A673 (cell line): ENCODE results near the gene PSMF1. TPM values are rescaled to one million over a fixed set of nuclear protein-coding genes. Genes with fewer than 3 reads are reported as not detected.

Experiments
- BruUV-seq: library from RNA; stranded (reverse); fragments of 400-500 nt; replicated peaks from 2 replicates; lab custom pipeline; 2021; lab: Mats Ljungman, UMichigan
- CTCF ChIA-PET: fragments of 300-600 bp; sonication (Branson Sonifier 250); formaldehyde crosslinking; loops from one replicate; lab custom pipeline; 2022; ENCODE audit warnings: antibody characterized with exemption; lab: Charles Lee
- POLR2A ChIA-PET: fragments of 300-600 bp; sonication (Branson Sonifier 250); formaldehyde crosslinking; loops from one replicate; lab custom pipeline; 2022; ENCODE audit warnings: antibody characterized with exemption; ENCODE audit not compliant: low non-redundant PET; lab: Charles Lee
- DNase-seq: peaks from one replicate; pipeline ENCODE4 v3.0.0-alpha.2; 2015; ENCODE audit warnings: low spot score
- H3K27ac ChIP-seq: fragments of 200-600 bp; sonication (generic); 2 replicates; pipeline ENCODE4 v1.5.1; 2016; ENCODE audit warnings: mixed run types, low read depth, mild to moderate bottlenecking, mixed read lengths, antibody characterized with exemption, low read length; ENCODE audit not compliant: poor library complexity, severe bottlenecking
- H3K27me3 ChIP-seq: fragments of 200-600 bp; sonication (generic); replicated peaks from 2 replicates; pipeline ENCODE4 v1.6.1; 2017; ENCODE audit warnings: mixed run types, low read depth, mild to moderate bottlenecking, mixed read lengths, antibody characterized with exemption, low read length; ENCODE audit not compliant: insufficient read depth, poor library complexity
- H3K36me3 ChIP-seq: fragments of 200-600 bp; sonication (generic); 2 replicates; pipeline ENCODE4 v1.6.1; 2016; ENCODE audit warnings: mixed run types, mild to moderate bottlenecking, mixed read lengths, antibody characterized with exemption, low read length; ENCODE audit not compliant: insufficient read depth, poor library complexity, severe bottlenecking
- H3K4me1 ChIP-seq: fragments of 200-600 bp; sonication (generic); 2 replicates; pipeline ENCODE4 v1.6.1; 2017; ENCODE audit warnings: mixed run types, mild to moderate bottlenecking, mixed read lengths, antibody characterized with exemption, low read length; ENCODE audit not compliant: insufficient read depth, poor library complexity, severe bottlenecking
- H3K4me3 ChIP-seq: fragments of 200-600 bp; sonication (generic); 2 replicates; pipeline ENCODE4 v1.5.1; 2016; ENCODE audit warnings: low read depth, mixed run types, mild to moderate bottlenecking, mixed read lengths, low read length; ENCODE audit not compliant: poor library complexity, severe bottlenecking
- H3K9me3 ChIP-seq: fragments of 200-600 bp; sonication (generic); 2 replicates; pipeline ENCODE4 v1.6.1; 2016; ENCODE audit warnings: mixed run types, low read depth, mild to moderate bottlenecking, mixed read lengths, antibody characterized with exemption, low read length; ENCODE audit not compliant: poor library complexity, severe bottlenecking
- CTCF ChIP-seq: fragments of 300-800, 200-600 bp; sonication (generic); conservative IDR thresholded peaks from 2 replicates; pipeline ENCODE4 v1.5.1; 2017; ENCODE audit warnings: low read depth, mild to moderate bottlenecking, antibody characterized with exemption, low read length, moderate library complexity, mixed read lengths
- EZH2 ChIP-seq: fragments of 200-600 bp; sonication (generic); IDR thresholded peaks from 2 replicates; pipeline ENCODE4 v1.6.1; 2017; ENCODE audit warnings: borderline replicate concordance, low read depth, mild to moderate bottlenecking, mixed read lengths, antibody characterized with exemption, low read length; ENCODE audit not compliant: poor library complexity, severe bottlenecking
- intact Hi-C: fragments of 100-400 bp; cut with micrococcal nuclease; formaldehyde crosslinking; loops from one replicate; pipeline ENCODE4 v1.10.0; 2022; ENCODE audit not compliant: unreplicated experiment
- total RNA-seq: library from RNA; stranded (reverse); gene quantifications from 2 replicates; pipeline ENCODE4 v1.2.3, GENCODE V29; 2021

PSMF1 gene
- total RNA-seq, 1 experiment from 2014 or later: 130 TPM

GRCh38 chr20:1184638-1185315 is 66.4 kb downstream of the PSMF1 start, which contains the start of gene TMEM74B:
TMEM74B (minus strand) TSS chr20:1184981; CDS start chr20:1183801, 1,180 bp downstream.
- no peak for DNase-seq
- TF ChIP-seq EZH2 (peak; percentile 59), CTCF (no peak)
- Histone ChIP-seq H3K4me1 (no peaks in the 10 kb centered on the region), H3K27ac (no peak within 1 kb of the TSS), H3K4me3 (peak within 1 kb of the TSS; percentile 45), H3K27me3 (peaks cover 26% of the 10 kb centered on the region), H3K9me3 (no peaks in the 10 kb centered on the region), H3K36me3 (no peaks in the 10 kb centered on the region)
- POLR2A ChIA-PET: no interaction called here
- no TSS peak for BruUV-seq
- intact Hi-C loops: no loop called here
- CTCF ChIA-PET: interaction anchor here (0.6 to 0.7 kb wide), 6 partner anchors 9 to 369 kb away, joined by 3 to 12 read pairs (median 5); partner anchors contain the start of gene C20orf202

- H3K9me3 ChIP-seq: no peaks in the 10 kb centered on the region
- H3K27ac ChIP-seq: no peak overlapping the region
- H3K36me3 ChIP-seq: no peaks in the 10 kb centered on the region
- peaks cover 26% of the 10 kb centered on the region for H3K27me3 ChIP-seq
- no peaks in the 10 kb centered on the region for H3K4me1 ChIP-seq
- H3K4me3 ChIP-seq: peak overlapping the region; percentile 45
- TF ChIP-seq CTCF (no peak), EZH2 (peak; percentile 1)
- DNase-seq: no peak
- ChIA-PET POLR2A (no interaction called here), CTCF (interaction anchor here (0.6 to 0.7 kb wide), 6 partner anchors 9 to 370 kb away, joined by 3 to 12 read pairs (median 5); partner anchors contain the start of gene C20orf202)
- no TSS peak for BruUV-seq
- intact Hi-C loops: no loop called here
These were observed 66.9 kb downstream of the PSMF1 start for GRCh38 chr20:1185316-1185741.

GRCh38 chr20:1185790-1186334 is 67.5 kb downstream of the PSMF1 start:
- Histone ChIP-seq H3K4me1 (no peaks in the 10 kb centered on the region), H3K27ac (no peak overlapping the region), H3K27me3 (peaks cover 26% of the 10 kb centered on the region), H3K9me3 (no peaks in the 10 kb centered on the region), H3K4me3 (peak overlapping the region; percentile 45), H3K36me3 (no peaks in the 10 kb centered on the region)
- ChIA-PET POLR2A (no interaction called here), CTCF (no interaction called here)
- intact Hi-C loops: no loop called here
- no peak for TF ChIP-seq EZH2
- TF ChIP-seq CTCF: peak; percentile 72
- BruUV-seq: no TSS peak
- peak; percentile 65 for DNase-seq
